Lower leg skin (tissue), 4 donors: Measurements from ENCODE around the gene MED19. TPM values are rescaled to one million over a fixed set of nuclear protein-coding genes. Genes with fewer than 3 reads are reported as not detected.

Source experiments
- DNase-seq, 2 donors: peaks; one replicate each; pipeline ENCODE4 v3.0.0-alpha.2; 2019; ENCODE audit warnings: low spot score in 2 of 2
- H3K4me3 ChIP-seq: fragments of 200-600 bp; sonication (generic); 2 replicates; pipeline ENCODE4 v1.5.1; 2017; ENCODE audit warnings: mild to moderate bottlenecking, low read depth; ENCODE audit not compliant: poor library complexity, severe bottlenecking
- CTCF ChIP-seq, 3 donors: fragments of 450-650 bp; IDR thresholded peaks; one replicate each; pipeline ENCODE4 v1.5.1; 2016; ENCODE audit warnings: antibody characterized with exemption in 3 of 3, mild to moderate bottlenecking in 3 of 3, moderate library complexity in 2 of 3
- POLR2A ChIP-seq, 2 donors: fragments of 450-650 bp; IDR thresholded peaks; one replicate each; pipeline ENCODE4 v1.6.1; 2016 to 2017; ENCODE audit warnings: antibody characterized with exemption in 2 of 2, mild to moderate bottlenecking in 1 of 2, moderate library complexity in 1 of 2
- WGBS, 2 donors: methylation state at CpG; one replicate each; pipeline ENCODE4 v1.1.5; 2018; 5-methylcytosine and 5-hydroxymethylcytosine counted together
- intact Hi-C: fragments of 100-400 bp; cut with DNase I; formaldehyde crosslinking; loops from one replicate; pipeline ENCODE4 v1.15.0; 2023; ENCODE audit warnings: low total_unique reads
- total RNA-seq, 4 donors: library from RNA; depleted of rRNA; stranded (reverse); fragments of >200 nt; gene quantifications; one replicate each; pipeline ENCODE4 v1.1.0, GENCODE V29; 2016

MED19 gene
- total RNA-seq, 4 donors from 2014 or later, result 19.4 to 25.5 (median 23.0) TPM

- DNase-seq, result peak in 1 of 2 donors; percentile 4
- WGBS, 2 donors, result 79 to 98% methylated on average over 1 of the region's 1 CpG
- TF ChIP-seq POLR2A (IDR thresholded peaks at IDR 0.05) (no peak), CTCF (IDR thresholded peaks at IDR 0.05) (no peak)
- intact Hi-C loops, result no loop called here
- no peak overlapping the region for H3K4me3 ChIP-seq
Observed at GRCh38 chr11:57746920-57747319, 34.9 kb upstream of the MED19 start.

- 85 to 86% methylated on average over 5 of the region's 5 CpGs for WGBS, 2 donors
- no peak overlapping the region for H3K4me3 ChIP-seq
- peak in 1 of 2 donors; percentile 65 for DNase-seq
- TF ChIP-seq CTCF (IDR thresholded peaks at IDR 0.05) (no peak), POLR2A (IDR thresholded peaks at IDR 0.05) (no peak)
- intact Hi-C loops, result no loop called here
Observed at GRCh38 chr11:57745206-57745605, 33.2 kb upstream of the MED19 start.

GRCh38 chr11:57744357-57744756 is 32.3 kb upstream of the MED19 start:
- intact Hi-C loops, result no loop called here
- WGBS, 2 donors, result 78 to 87% methylated on average over 2 of the region's 2 CpGs
- peak in 1 of 2 donors; percentile 39 for DNase-seq
- H3K4me3 ChIP-seq, result no peak overlapping the region
- TF ChIP-seq POLR2A (IDR thresholded peaks at IDR 0.05) (no peak), CTCF (IDR thresholded peaks at IDR 0.05) (no peak)

- peak overlapping the region; percentile 88 for H3K4me3 ChIP-seq
- intact Hi-C loops, result no loop called here
- TF ChIP-seq POLR2A (IDR thresholded peaks at IDR 0.05), result no peak
- no peak for TF ChIP-seq CTCF (IDR thresholded peaks at IDR 0.05)
- WGBS, 2 donors, result 2 to 4% methylated on average over 10 of the region's 10 CpGs
- peak in 1 of 2 donors; percentile 84 for DNase-seq
Observed at GRCh38 chr11:57742087-57742452, 30.1 kb upstream of the MED19 start.

- WGBS, 2 donors, result 1% methylated on average over 51 to 59 of the region's 75 CpGs
- peak within 1 kb of the TSS; percentile 88 for H3K4me3 ChIP-seq
- TF ChIP-seq POLR2A (IDR thresholded peaks at IDR 0.05) (no peak), CTCF (IDR thresholded peaks at IDR 0.05) (no peak)
- DNase-seq, result peak; percentile 96 to 99
- intact Hi-C loops, result no loop called here
Observed at GRCh38 chr11:57741132-57742086, 29.4 kb upstream of the MED19 start, which contains the start of gene SELENOH. TSS of gene SELENOH (plus strand) at chr11:57741491. CDS start at chr11:57741596, 105 bp downstream.
